HepG2 (cell line): ENCODE measurements around the gene CTCF. TPM values are rescaled to one million over a fixed set of nuclear protein-coding genes. Genes with fewer than 3 reads are reported as not detected.

Source experiments
- ASH2L ChIP-seq: fragments of 300-600, 200-600 bp; sonication (generic); IDR thresholded peaks from 2 replicates; pipeline ENCODE4 v1.7.0; 2017; ENCODE audit warnings: low read depth, mild to moderate bottlenecking, moderate library complexity, mixed read lengths, low read length; ENCODE audit not compliant: insufficient read length
- CCDC6 ChIP-seq: sonication (generic); formaldehyde crosslinking; IDR thresholded peaks from 2 replicates; pipeline ENCODE4 v1.8.1; 2022; ENCODE audit warnings: mild to moderate bottlenecking, missing genetic modification reagents, moderate library complexity
- DBP ChIP-seq: sonication (generic); formaldehyde crosslinking; IDR thresholded peaks from 2 replicates; pipeline ENCODE4 v1.4.0; 2020; ENCODE audit warnings: missing genetic modification reagents; ENCODE audit errors: not compliant biosample characterization
- FOXK1 ChIP-seq: sonication (generic); formaldehyde crosslinking; IDR thresholded peaks from 2 replicates; pipeline ENCODE4 v1.4.0; 2020; ENCODE audit warnings: low read depth, missing genetic modification reagents, borderline replicate concordance
- GATAD2A ChIP-seq: IDR thresholded peaks from 2 replicates; pipeline ENCODE4 v1.6.1; 2016
- GZF1 ChIP-seq: sonication (generic); formaldehyde crosslinking; IDR thresholded peaks from 2 replicates; pipeline ENCODE4 v1.5.1; 2020; ENCODE audit warnings: mild to moderate bottlenecking, missing genetic modification reagents
- KLF16 ChIP-seq, 2 experiments: sonication (generic) in 1 of 2; formaldehyde crosslinking in 1 of 2; IDR thresholded peaks; 2 replicates each; pipeline versions ENCODE4 v1.6.1 to v1.8.0; 2016 to 2023; ENCODE audit warnings: missing genetic modification reagents in 2 of 2, missing compliant biosample characterization in 1 of 2
- KMT2A ChIP-seq: sonication (generic); formaldehyde crosslinking; IDR thresholded peaks from 2 replicates; pipeline ENCODE4 v1.4.0; 2020; ENCODE audit warnings: missing genetic modification reagents
- SALL2 ChIP-seq: sonication (generic); formaldehyde crosslinking; IDR thresholded peaks from 2 replicates; pipeline ENCODE4 v1.8.1; 2023; ENCODE audit warnings: mild to moderate bottlenecking, missing genetic modification reagents, inconsistent platforms
- ZNF24 ChIP-seq: fragments of 450-650 bp; IDR thresholded peaks from 2 replicates; pipeline ENCODE4 v1.6.1; 2017; ENCODE audit warnings: antibody characterized with exemption, mild to moderate bottlenecking
- ZNF296 ChIP-seq: sonication (generic); formaldehyde crosslinking; conservative IDR thresholded peaks from 2 replicates; pipeline ENCODE4 v1.5.0; 2020; ENCODE audit warnings: mild to moderate bottlenecking, missing genetic modification reagents
- ZNF331 ChIP-seq: sonication (generic); formaldehyde crosslinking; IDR thresholded peaks from 2 replicates; pipeline ENCODE4 v1.4.0; 2020; ENCODE audit warnings: missing genetic modification reagents
- ZNF44 ChIP-seq: sonication (generic); formaldehyde crosslinking; IDR thresholded peaks from 2 replicates; pipeline ENCODE4 v1.5.1; 2020; ENCODE audit warnings: mild to moderate bottlenecking, missing genetic modification reagents
- ZNF572 ChIP-seq: sonication (generic); formaldehyde crosslinking; IDR thresholded peaks from 2 replicates; pipeline ENCODE4 v1.5.1; 2020; ENCODE audit warnings: mild to moderate bottlenecking, missing genetic modification reagents
- ZNF772 ChIP-seq: sonication (generic); formaldehyde crosslinking; IDR thresholded peaks from 2 replicates; pipeline ENCODE4 v1.5.0; 2020; ENCODE audit warnings: mild to moderate bottlenecking, missing genetic modification reagents
- ZNF816 ChIP-seq: sonication (generic); formaldehyde crosslinking; IDR thresholded peaks from 2 replicates; pipeline ENCODE4 v1.8.0; 2022; ENCODE audit warnings: missing genetic modification reagents, mild to moderate bottlenecking, borderline replicate concordance
- polyA plus RNA-seq, 8 experiments: library from polyadenylated mRNA; depleted of rRNA in 3 of 8; stranded (reverse) in 7 of 8; unstranded in 1 of 8; fragments of >200 nt; fragmentation: Illumina TruSeq in 4 of 8; extraction: Trizol in 4 of 8; gene quantifications; 2 replicates each; pipeline versions ENCODE4 v1.2.1 to v1.2.3, GENCODE V29; 2011 to 2016; ENCODE audit warnings: low read depth in 4 of 8, missing spikeins in 1 of 8, mixed read lengths in 1 of 8; ENCODE audit not compliant: insufficient read depth in 1 of 8
- total RNA-seq, 5 experiments: library from RNA; depleted of rRNA; stranded (reverse); fragments of >200 nt; fragmentation: Illumina TruSeq; extraction: Trizol; gene quantifications; 2 replicates each; pipeline ENCODE4 v1.2.3, GENCODE V29; 2016; ENCODE audit warnings: low read depth in 1 of 5
- TF ChIP-seq, protein P1 (sequence below): sonication (generic); formaldehyde crosslinking; IDR thresholded peaks from 2 replicates; pipeline ENCODE4 v1.8.0; 2022; ENCODE audit warnings: missing genetic modification reagents, mild to moderate bottlenecking, inconsistent platforms, borderline replicate concordance
- TF ChIP-seq, protein P2 (sequence below): sonication (generic); formaldehyde crosslinking; IDR thresholded peaks from 2 replicates; pipeline ENCODE4 v1.5.0; 2020; ENCODE audit warnings: missing genetic modification reagents

Gene CTCF
- total and polyA plus RNA-seq, 2 of the 13 experiments (the other 11 are each of a cell fraction or from before 2014, with no cell fraction given) = 19.5 to 37.5 TPM

DNA sequence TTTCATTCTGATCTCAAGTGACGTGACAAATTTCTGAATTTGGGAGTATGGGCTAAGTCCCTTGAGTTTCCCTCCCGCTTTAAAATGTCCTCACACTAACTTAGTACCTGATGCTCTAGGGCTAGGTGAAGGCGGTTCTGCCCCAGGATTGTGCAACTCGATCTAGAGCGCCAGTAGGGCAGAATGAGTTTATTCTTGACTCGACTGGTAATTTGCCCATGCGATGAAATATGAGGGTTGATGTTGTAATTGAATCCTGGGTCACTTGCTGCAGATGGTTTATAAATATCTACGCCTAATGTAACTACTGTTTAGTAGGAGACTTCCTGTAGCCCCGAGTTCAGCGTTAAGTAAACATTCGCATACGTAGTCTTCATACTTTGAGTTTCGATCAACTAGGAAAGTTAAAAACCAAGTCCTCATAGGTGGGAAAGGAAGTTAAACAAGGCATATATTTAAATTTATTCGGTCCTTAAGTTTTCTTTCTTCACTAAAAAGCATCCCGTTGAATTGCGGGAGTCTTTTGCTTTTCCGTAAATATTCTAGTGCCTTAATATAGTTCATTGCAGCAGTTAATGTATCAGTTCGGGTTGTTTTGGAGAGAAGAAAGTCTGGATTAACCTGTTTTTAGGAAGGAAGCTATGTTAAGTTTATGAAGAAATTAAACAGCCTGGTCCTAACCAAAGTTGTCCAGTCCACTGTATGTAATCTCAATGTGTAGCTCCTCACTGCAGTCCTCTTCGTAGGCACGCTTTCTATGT lies 1.6 kb downstream of the CTCF start (continued):
- TF ChIP-seq SALL2 (CRISPR knock-in tag) (no peak), ZNF331 (CRISPR knock-in tag) (no peak), KMT2A (no peak), GATAD2A (CRISPR knock-in tag) (peak; percentile 37; the same call in 1 of the 2 replicates), ASH2L (peak; percentile 65), FOXK1 (CRISPR knock-in tag) (0 out of 2 replicates have a peak, but pooled peaks have one; percentile 10), ZNF44 (CRISPR knock-in tag) (no peak; the same call in 1 of the 2 replicates), CCDC6 (CRISPR knock-in tag) (no peak), KLF16 (CRISPR knock-in tag; IDR thresholded peaks at IDR 0.05) (no peak), GZF1 (CRISPR knock-in tag) (no peak), ZNF572 (CRISPR knock-in tag) (no peak), DBP (CRISPR knock-in tag) (peak; percentile 47), ZNF816 (CRISPR knock-in tag) (0 out of 2 replicates have a peak, but pooled peaks have one; percentile 54), ZNF24 (no peak), ZNF296 (CRISPR knock-in tag) (no peak), ZNF772 (CRISPR knock-in tag) (peak; percentile 57; the same call in 1 of the 2 replicates)
- TF ChIP-seq, protein P1, sequence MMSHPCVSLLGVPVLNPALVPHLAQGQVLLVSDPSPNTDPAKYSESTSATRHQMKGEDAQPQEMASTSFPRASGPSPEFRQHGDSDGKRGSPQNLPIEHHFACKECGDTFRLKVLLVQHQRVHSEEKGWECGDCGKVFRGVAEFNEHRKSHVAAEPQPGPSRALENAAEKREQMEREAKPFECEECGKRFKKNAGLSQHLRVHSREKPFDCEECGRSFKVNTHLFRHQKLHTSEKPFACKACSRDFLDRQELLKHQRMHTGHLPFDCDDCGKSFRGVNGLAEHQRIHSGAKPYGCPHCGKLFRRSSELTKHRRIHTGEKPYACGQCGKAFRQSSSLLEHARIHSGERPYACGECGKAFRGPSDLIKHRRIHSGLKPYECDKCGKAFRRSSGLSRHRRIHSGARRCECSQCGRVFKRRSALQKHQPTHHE (CRISPR knock-in tag) = no peak
- TF ChIP-seq, protein P2, sequence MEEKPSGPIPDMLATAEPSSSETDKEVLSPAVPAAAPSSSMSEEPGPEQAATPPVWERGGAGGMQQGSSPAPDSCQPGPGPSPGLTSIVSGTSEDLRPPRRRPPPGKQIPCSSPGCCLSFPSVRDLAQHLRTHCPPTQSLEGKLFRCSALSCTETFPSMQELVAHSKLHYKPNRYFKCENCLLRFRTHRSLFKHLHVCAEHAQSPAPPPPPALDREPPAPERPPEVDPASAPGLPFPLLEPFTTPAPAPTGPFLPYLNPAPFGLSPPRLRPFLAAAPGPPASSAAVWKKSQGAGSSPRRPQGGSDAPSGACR (CRISPR knock-in tag) = no peak; the same call in 1 of the 2 replicates
